HepG2 (cell line): Measurements from ENCODE around the gene AK6. TPM values are rescaled to one million over a fixed set of nuclear protein-coding genes. Genes with fewer than 3 reads are reported as not detected.
A peak's percentile ranks its signal among the peaks of the same experiment; 100 is the strongest.

Experiments used
- BRD4 ChIP-seq: sonication (generic); formaldehyde crosslinking; IDR thresholded peaks from 2 replicates; pipeline ENCODE4 v1.4.0; 2020; ENCODE audit warnings: missing genetic modification reagents
- EED ChIP-seq: sonication (generic); formaldehyde crosslinking; IDR thresholded peaks from 2 replicates; pipeline ENCODE4 v1.5.0; 2020; ENCODE audit warnings: mild to moderate bottlenecking, missing genetic modification reagents
- MLLT10 ChIP-seq: sonication (generic); formaldehyde crosslinking; IDR thresholded peaks from 2 replicates; pipeline ENCODE4 v1.4.0; 2020; ENCODE audit warnings: missing genetic modification reagents
- NFATC3 ChIP-seq: sonication (generic); formaldehyde crosslinking; IDR thresholded peaks from 2 replicates; pipeline ENCODE4 v1.5.1; 2020; ENCODE audit warnings: mild to moderate bottlenecking, missing genetic modification reagents
- NONO ChIP-seq, 2 experiments: fragments of 450-650 bp in 1 of 2; sonication (generic) in 1 of 2; formaldehyde crosslinking in 1 of 2; IDR thresholded peaks in 1 of 2; conservative IDR thresholded peaks in 1 of 2; 2 replicates each; pipeline versions ENCODE4 v1.6.1 to v1.8.0; 2017 to 2022; ENCODE audit warnings: mild to moderate bottlenecking in 1 of 2, missing genetic modification reagents in 1 of 2, moderate library complexity in 1 of 2
- SOX6 ChIP-seq, 2 experiments: fragments of 450-650 bp in 1 of 2; sonication (generic) in 1 of 2; formaldehyde crosslinking in 1 of 2; IDR thresholded peaks; 2 replicates each; pipeline versions ENCODE4 v1.4.0 to v1.6.1; 2017 to 2020; ENCODE audit warnings: antibody characterized with exemption in 1 of 2, mild to moderate bottlenecking in 1 of 2, missing genetic modification reagents in 1 of 2
- TMF1 ChIP-seq: sonication (generic); formaldehyde crosslinking; IDR thresholded peaks from 2 replicates; pipeline ENCODE4 v1.8.1; 2022; ENCODE audit warnings: low read depth, missing genetic modification reagents
- ZBTB20 ChIP-seq: sonication (generic); formaldehyde crosslinking; IDR thresholded peaks from 2 replicates; pipeline ENCODE4 v1.8.1; 2023; ENCODE audit warnings: missing genetic modification reagents, low read depth, mild to moderate bottlenecking, borderline replicate concordance
- ZNF431 ChIP-seq: sonication (generic); formaldehyde crosslinking; IDR thresholded peaks from 2 replicates; pipeline ENCODE4 v1.9.0; 2022; ENCODE audit warnings: missing genetic modification reagents, low read depth, mild to moderate bottlenecking, borderline replicate concordance
- ZSCAN30 ChIP-seq: sonication (generic); formaldehyde crosslinking; IDR thresholded peaks from 2 replicates; pipeline ENCODE4 v1.5.0; 2020; ENCODE audit warnings: mild to moderate bottlenecking, missing genetic modification reagents
- polyA plus RNA-seq, 8 experiments: library from polyadenylated mRNA; depleted of rRNA in 3 of 8; stranded (reverse) in 7 of 8; unstranded in 1 of 8; fragments of >200 nt; fragmentation: Illumina TruSeq in 4 of 8; extraction: Trizol in 4 of 8; gene quantifications; 2 replicates each; pipeline versions ENCODE4 v1.2.1 to v1.2.3, GENCODE V29; 2011 to 2016; ENCODE audit warnings: low read depth in 4 of 8, missing spikeins in 1 of 8, mixed read lengths in 1 of 8; ENCODE audit not compliant: insufficient read depth in 1 of 8
- total RNA-seq, 5 experiments: library from RNA; depleted of rRNA; stranded (reverse); fragments of >200 nt; fragmentation: Illumina TruSeq; extraction: Trizol; gene quantifications; 2 replicates each; pipeline ENCODE4 v1.2.3, GENCODE V29; 2016; ENCODE audit warnings: low read depth in 1 of 5
- TF ChIP-seq, protein P1 (sequence below): sonication (generic); formaldehyde crosslinking; IDR thresholded peaks from one replicate; pipeline ENCODE4 v1.5.1; 2020; ENCODE audit warnings: mild to moderate bottlenecking, missing genetic modification reagents; ENCODE audit errors: not compliant biosample characterization
- TF ChIP-seq, protein P2 (sequence below): sonication (generic); formaldehyde crosslinking; IDR thresholded peaks from 2 replicates; pipeline ENCODE4 v1.5.0; 2020; ENCODE audit warnings: missing genetic modification reagents, mild to moderate bottlenecking, borderline replicate concordance
- TF ChIP-seq, protein P3 (sequence below): sonication (generic); formaldehyde crosslinking; IDR thresholded peaks from 2 replicates; pipeline ENCODE4 v1.4.0; 2020; ENCODE audit warnings: missing genetic modification reagents, borderline replicate concordance

The AK6 gene
- total and polyA plus RNA-seq, 2 of the 13 experiments (the other 11 are each of a cell fraction or from before 2014, with no cell fraction given), result 31.1 to 77.2 TPM

DNA sequence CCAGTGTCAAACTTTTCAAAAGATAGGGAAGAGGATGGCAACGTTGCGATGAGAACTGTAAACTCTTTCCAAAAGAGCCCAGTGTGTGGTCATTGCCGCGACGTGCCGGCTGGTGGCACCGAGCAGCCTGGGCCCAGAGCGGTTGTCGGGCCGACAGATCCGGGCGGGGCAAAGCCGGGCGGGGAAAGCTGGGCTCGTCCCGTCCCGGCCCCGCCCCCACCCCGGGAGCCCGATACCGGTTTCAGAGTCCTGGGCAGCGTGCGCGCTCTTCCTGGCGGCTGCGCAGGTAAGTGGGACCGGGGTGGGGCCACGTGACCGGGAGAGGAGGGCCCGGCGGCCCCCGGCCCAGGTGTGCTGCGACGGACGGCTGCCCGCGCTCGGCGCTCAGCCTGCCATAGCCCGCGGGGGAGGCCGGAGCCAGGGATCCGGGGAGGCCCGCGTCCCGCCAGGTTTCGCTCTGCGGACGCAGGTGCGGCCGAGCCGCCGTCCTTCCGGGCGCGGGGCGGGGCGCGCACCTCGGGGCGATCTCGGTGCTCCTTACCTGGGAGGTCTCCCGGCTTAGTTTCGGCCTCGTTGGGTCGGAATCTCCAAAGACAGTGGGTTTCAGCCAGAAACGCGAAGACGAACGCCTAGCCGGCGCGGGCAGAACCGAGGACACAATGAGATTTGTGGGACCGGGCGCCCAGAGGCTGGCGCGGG, 45.7 kb upstream of the AK6 start, which contains the start of gene MARVELD2 (continued):
- TF ChIP-seq, protein P1, sequence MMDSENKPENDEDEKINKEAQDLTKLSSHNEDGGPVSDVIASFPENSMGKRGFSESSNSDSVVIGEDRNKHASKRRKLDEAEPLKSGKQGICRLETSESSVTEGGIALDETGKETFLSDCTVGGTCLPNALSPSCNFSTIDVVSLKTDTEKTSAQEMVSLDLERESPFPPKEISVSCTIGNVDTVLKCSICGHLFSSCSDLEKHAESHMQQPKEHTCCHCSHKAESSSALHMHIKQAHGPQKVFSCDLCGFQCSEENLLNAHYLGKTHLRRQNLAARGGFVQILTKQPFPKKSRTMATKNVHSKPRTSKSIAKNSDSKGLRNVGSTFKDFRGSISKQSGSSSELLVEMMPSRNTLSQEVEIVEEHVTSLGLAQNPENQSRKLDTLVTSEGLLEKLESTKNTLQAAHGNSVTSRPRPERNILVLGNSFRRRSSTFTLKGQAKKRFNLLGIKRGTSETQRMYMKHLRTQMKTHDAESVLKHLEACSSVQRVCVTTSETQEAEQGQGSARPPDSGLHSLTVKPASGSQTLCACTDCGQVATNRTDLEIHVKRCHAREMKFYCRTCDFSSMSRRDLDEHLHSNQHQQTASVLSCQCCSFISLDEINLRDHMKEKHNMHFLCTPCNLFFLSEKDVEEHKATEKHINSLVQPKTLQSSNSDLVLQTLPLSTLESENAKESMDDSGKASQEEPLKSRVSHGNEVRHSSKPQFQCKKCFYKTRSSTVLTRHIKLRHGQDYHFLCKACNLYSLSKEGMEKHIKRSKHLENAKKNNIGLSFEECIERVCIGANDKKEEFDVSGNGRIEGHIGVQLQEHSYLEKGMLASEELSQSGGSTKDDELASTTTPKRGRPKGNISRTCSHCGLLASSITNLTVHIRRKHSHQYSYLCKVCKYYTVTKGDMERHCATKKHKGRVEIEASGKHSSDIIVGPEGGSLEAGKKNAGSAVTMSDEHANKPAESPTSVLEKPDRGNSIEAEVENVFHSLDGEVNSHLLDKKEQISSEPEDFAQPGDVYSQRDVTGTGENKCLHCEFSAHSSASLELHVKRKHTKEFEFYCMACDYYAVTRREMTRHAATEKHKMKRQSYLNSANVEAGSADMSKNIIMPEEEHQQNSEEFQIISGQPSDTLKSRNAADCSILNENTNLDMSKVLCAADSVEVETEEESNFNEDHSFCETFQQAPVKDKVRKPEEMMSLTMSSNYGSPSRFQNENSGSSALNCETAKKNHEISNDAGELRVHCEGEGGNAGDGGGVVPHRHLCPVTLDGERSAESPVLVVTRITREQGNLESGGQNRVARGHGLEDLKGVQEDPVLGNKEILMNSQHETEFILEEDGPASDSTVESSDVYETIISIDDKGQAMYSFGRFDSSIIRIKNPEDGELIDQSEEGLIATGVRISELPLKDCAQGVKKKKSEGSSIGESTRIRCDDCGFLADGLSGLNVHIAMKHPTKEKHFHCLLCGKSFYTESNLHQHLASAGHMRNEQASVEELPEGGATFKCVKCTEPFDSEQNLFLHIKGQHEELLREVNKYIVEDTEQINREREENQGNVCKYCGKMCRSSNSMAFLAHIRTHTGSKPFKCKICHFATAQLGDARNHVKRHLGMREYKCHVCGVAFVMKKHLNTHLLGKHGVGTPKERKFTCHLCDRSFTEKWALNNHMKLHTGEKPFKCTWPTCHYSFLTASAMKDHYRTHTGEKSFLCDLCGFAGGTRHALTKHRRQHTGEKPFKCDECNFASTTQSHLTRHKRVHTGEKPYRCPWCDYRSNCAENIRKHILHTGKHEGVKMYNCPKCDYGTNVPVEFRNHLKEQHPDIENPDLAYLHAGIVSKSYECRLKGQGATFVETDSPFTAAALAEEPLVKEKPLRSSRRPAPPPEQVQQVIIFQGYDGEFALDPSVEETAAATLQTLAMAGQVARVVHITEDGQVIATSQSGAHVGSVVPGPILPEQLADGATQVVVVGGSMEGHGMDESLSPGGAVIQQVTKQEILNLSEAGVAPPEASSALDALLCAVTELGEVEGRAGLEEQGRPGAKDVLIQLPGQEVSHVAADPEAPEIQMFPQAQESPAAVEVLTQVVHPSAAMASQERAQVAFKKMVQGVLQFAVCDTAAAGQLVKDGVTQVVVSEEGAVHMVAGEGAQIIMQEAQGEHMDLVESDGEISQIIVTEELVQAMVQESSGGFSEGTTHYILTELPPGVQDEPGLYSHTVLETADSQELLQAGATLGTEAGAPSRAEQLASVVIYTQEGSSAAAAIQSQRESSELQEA (CRISPR knock-in tag), result peak; percentile 80
- no peak for TF ChIP-seq NONO (IDR thresholded peaks at IDR 0.05)
- TF ChIP-seq NONO (CRISPR knock-in tag; conservative IDR thresholded peaks at IDR 0.05), result peak; percentile 96
- no peak for TF ChIP-seq EED
- TF ChIP-seq BRD4 (CRISPR knock-in tag), result no peak
- TF ChIP-seq NFATC3 (CRISPR knock-in tag), result no peak
- no peak for TF ChIP-seq ZBTB20
- TF ChIP-seq MLLT10 (CRISPR knock-in tag), result no peak
- TF ChIP-seq ZNF431 (CRISPR knock-in tag), result peak; percentile 55; the same call in 1 of the 2 replicates
- TF ChIP-seq, protein P2, sequence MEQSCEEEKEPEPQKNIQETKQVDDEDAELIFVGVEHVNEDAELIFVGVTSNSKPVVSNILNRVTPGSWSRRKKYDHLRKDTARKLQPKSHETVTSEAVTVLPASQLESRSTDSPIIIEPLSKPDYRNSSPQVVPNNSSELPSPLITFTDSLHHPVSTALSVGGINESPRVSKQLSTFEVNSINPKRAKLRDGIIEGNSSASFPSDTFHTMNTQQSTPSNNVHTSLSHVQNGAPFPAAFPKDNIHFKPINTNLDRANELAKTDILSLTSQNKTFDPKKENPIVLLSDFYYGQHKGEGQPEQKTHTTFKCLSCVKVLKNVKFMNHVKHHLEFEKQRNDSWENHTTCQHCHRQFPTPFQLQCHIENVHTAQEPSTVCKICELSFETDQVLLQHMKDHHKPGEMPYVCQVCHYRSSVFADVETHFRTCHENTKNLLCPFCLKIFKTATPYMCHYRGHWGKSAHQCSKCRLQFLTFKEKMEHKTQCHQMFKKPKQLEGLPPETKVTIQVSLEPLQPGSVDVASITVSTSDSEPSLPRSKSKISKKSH, result no peak
- no peak for TF ChIP-seq ZSCAN30 (CRISPR knock-in tag)
- TF ChIP-seq SOX6 (IDR thresholded peaks at IDR 0.05), result no peak
- TF ChIP-seq SOX6 (CRISPR knock-in tag; IDR thresholded peaks at IDR 0.05), result peak; percentile 76
- no peak; the same call in 1 of the 2 replicates for TF ChIP-seq TMF1
- TF ChIP-seq, protein P3, sequence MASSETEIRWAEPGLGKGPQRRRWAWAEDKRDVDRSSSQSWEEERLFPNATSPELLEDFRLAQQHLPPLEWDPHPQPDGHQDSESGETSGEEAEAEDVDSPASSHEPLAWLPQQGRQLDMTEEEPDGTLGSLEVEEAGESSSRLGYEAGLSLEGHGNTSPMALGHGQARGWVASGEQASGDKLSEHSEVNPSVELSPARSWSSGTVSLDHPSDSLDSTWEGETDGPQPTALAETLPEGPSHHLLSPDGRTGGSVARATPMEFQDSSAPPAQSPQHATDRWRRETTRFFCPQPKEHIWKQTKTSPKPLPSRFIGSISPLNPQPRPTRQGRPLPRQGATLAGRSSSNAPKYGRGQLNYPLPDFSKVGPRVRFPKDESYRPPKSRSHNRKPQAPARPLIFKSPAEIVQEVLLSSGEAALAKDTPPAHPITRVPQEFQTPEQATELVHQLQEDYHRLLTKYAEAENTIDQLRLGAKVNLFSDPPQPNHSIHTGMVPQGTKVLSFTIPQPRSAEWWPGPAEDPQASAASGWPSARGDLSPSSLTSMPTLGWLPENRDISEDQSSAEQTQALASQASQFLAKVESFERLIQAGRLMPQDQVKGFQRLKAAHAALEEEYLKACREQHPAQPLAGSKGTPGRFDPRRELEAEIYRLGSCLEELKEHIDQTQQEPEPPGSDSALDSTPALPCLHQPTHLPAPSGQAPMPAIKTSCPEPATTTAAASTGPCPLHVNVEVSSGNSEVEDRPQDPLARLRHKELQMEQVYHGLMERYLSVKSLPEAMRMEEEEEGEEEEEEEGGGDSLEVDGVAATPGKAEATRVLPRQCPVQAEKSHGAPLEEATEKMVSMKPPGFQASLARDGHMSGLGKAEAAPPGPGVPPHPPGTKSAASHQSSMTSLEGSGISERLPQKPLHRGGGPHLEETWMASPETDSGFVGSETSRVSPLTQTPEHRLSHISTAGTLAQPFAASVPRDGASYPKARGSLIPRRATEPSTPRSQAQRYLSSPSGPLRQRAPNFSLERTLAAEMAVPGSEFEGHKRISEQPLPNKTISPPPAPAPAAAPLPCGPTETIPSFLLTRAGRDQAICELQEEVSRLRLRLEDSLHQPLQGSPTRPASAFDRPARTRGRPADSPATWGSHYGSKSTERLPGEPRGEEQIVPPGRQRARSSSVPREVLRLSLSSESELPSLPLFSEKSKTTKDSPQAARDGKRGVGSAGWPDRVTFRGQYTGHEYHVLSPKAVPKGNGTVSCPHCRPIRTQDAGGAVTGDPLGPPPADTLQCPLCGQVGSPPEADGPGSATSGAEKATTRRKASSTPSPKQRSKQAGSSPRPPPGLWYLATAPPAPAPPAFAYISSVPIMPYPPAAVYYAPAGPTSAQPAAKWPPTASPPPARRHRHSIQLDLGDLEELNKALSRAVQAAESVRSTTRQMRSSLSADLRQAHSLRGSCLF, result no peak
